Testis (tissue), 3 donors: ENCODE data around the gene KLHDC8A. TPM values are rescaled to one million over a fixed set of nuclear protein-coding genes. Genes with fewer than 3 reads are reported as not detected.

ENCODE experiments used
- DNase-seq: peaks from one replicate; pipeline ENCODE4 v3.0.0-alpha.2; 2019
- H3K27ac ChIP-seq, 2 donors: fragments of 200-600 bp; sonication (generic); one replicate each; pipeline ENCODE4 v1.5.1; 2019
- H3K27me3 ChIP-seq: fragments of 200-600 bp; sonication (generic); one replicate; pipeline ENCODE4 v1.5.1; 2019
- H3K36me3 ChIP-seq: fragments of 200-600 bp; sonication (generic); one replicate; pipeline ENCODE4 v1.5.1; 2017; ENCODE audit warnings: low read depth; ENCODE audit errors: missing control alignments
- H3K4me1 ChIP-seq: fragments of 200-600 bp; sonication (generic); one replicate; pipeline ENCODE4 v1.5.1; 2019
- H3K4me3 ChIP-seq, 2 donors: fragments of 200-600 bp; sonication (generic); one replicate each; pipeline ENCODE4 v1.5.1; 2017 to 2019
- H3K9me3 ChIP-seq: fragments of 200-600 bp; sonication (generic); one replicate; pipeline ENCODE4 v1.5.1; 2017
- CTCF ChIP-seq, 3 experiments: fragments of 450-650 bp in 2 of 3; fragments of 200-600 bp in 1 of 3; sonication (generic) in 1 of 3; IDR thresholded peaks; one replicate each; pipeline ENCODE4 v1.5.1; 2016 to 2019; ENCODE audit warnings: antibody characterized with exemption in 3 of 3, mild to moderate bottlenecking in 2 of 3, moderate library complexity in 1 of 3
- POLR2A ChIP-seq: fragments of 450-650 bp; IDR thresholded peaks from one replicate; pipeline ENCODE4 v1.6.1; 2017; ENCODE audit warnings: antibody characterized with exemption, mild to moderate bottlenecking, moderate library complexity
- WGBS, 2 donors: methylation state at CpG; one replicate each; pipeline ENCODE4 v1.1.5; 2018; 5-methylcytosine and 5-hydroxymethylcytosine counted together
- intact Hi-C: fragments of 100-400 bp; cut with DNase I; formaldehyde crosslinking; loops from one replicate; pipeline ENCODE4 v1.15.1; 2023; ENCODE audit warnings: low total_unique reads
- polyA plus RNA-seq: library from polyadenylated mRNA; stranded (reverse); fragments of 350-450 nt; fragmentation: Illumina TruSeq; extraction: RNeasy Lipid Tissue Mini Kit (QIAGEN cat#74804); gene quantifications from one replicate; pipeline ENCODE4 v1.2.3, GENCODE V29; 2014; ENCODE audit warnings: low read depth, low replicate concordance; ENCODE audit not compliant: insufficient read depth
- total RNA-seq, 2 donors: library from RNA; depleted of rRNA; stranded (reverse); fragments of >200 nt; gene quantifications; one replicate each; pipeline ENCODE4 v1.2.3, GENCODE V29; 2016

Gene KLHDC8A
- total and polyA plus RNA-seq, 3 donors from 2014 or later = 10.5 to 12.9 (median 11.7) TPM

- DNase-seq = no peak
- H3K27me3 ChIP-seq = no peaks in the 10 kb centered on the region
- H3K27ac ChIP-seq = no peak overlapping the region
- H3K4me1 ChIP-seq = peaks cover 40% of the 10 kb centered on the region
- TF ChIP-seq CTCF (IDR thresholded peaks at IDR 0.05) (no peak), POLR2A (no peak)
- H3K4me3 ChIP-seq = no peak overlapping the region
- no peaks in the 10 kb centered on the region for H3K36me3 ChIP-seq
- intact Hi-C loops = no loop called here
- H3K9me3 ChIP-seq = no peaks in the 10 kb centered on the region
- 83 to 88% methylated on average over 5 of the region's 5 CpGs for WGBS, 2 donors
Observed at GRCh38 chr1:205315008-205315618, 41.6 kb downstream of the KLHDC8A start.

- Histone ChIP-seq H3K36me3 (no peaks in the 10 kb centered on the region), H3K9me3 (no peaks in the 10 kb centered on the region), H3K4me1 (peaks cover 34% of the 10 kb centered on the region), H3K4me3 (no peak overlapping the region), H3K27ac (peak overlapping the region; percentile 36 to 64), H3K27me3 (no peaks in the 10 kb centered on the region)
- intact Hi-C loops = no loop called here
- TF ChIP-seq POLR2A = no peak
- TF ChIP-seq CTCF (IDR thresholded peaks at IDR 0.05) = no peak
- WGBS, 2 donors = 23 to 50% methylated on average over 21 of the region's 21 CpGs
- peak; percentile 60 for DNase-seq
Observed at GRCh38 chr1:205313563-205314308, 43.0 kb downstream of the KLHDC8A start.

- WGBS, 2 donors = 51 to 71% methylated on average over 10 of the region's 10 CpGs
- Histone ChIP-seq H3K9me3 (no peaks in the 10 kb centered on the region), H3K27me3 (no peaks in the 10 kb centered on the region), H3K4me1 (peaks cover 28% of the 10 kb centered on the region), H3K27ac (peak overlapping the region; percentile 36 to 64), H3K36me3 (no peaks in the 10 kb centered on the region), H3K4me3 (no peak overlapping the region)
- intact Hi-C loops = no loop called here
- DNase-seq = no peak
- TF ChIP-seq CTCF (IDR thresholded peaks at IDR 0.05) = no peak
- no peak for TF ChIP-seq POLR2A
Observed at GRCh38 chr1:205312866-205313562, 43.7 kb downstream of the KLHDC8A start.

GRCh38 chr1:205310976-205311704 lies 45.6 kb downstream of the KLHDC8A start:
- no peak overlapping the region for H3K4me3 ChIP-seq
- 94% methylated on average over 8 of the region's 8 CpGs for WGBS, 2 donors
- H3K27me3 ChIP-seq = no peaks in the 10 kb centered on the region
- H3K27ac ChIP-seq = no peak overlapping the region
- H3K9me3 ChIP-seq = no peaks in the 10 kb centered on the region
- TF ChIP-seq CTCF (IDR thresholded peaks at IDR 0.05) (no peak), POLR2A (no peak)
- H3K36me3 ChIP-seq = no peaks in the 10 kb centered on the region
- no peak for DNase-seq
- peaks cover 15% of the 10 kb centered on the region for H3K4me1 ChIP-seq
- intact Hi-C loops = no loop called here
